ENCODE results near the gene FAM107B. TPM values are rescaled to one million over a fixed set of nuclear protein-coding genes. Genes with fewer than 3 reads are reported as not detected.
A peak's percentile ranks its signal among the peaks of the same experiment; 100 is the strongest.

FAM107B gene
- total RNA-seq, 1 experiment from 2014 or later = 144 TPM

DNA sequence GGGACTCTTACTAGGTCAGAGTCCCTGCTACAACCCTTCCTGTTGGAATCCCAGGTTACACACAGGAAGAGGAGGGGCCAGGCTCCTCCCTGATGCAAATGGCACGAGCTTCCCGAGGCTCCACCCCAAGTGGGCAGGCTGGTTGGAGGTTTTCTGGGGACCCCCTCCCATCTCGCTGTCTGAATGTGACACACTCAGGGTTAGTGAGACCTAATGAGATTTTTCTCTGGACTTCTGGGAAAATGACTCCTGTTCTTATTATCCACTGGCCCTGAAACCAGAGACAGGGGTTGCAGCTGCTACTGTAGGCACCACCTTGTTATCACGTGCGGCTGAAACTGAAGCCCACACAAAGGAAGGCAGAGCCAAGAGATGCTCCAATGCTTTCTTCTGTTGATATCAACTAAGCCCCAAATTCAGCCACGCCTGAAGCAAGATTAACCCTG lies 103.3 kb downstream of the FAM107B start:
- TF ChIP-seq, protein P1, sequence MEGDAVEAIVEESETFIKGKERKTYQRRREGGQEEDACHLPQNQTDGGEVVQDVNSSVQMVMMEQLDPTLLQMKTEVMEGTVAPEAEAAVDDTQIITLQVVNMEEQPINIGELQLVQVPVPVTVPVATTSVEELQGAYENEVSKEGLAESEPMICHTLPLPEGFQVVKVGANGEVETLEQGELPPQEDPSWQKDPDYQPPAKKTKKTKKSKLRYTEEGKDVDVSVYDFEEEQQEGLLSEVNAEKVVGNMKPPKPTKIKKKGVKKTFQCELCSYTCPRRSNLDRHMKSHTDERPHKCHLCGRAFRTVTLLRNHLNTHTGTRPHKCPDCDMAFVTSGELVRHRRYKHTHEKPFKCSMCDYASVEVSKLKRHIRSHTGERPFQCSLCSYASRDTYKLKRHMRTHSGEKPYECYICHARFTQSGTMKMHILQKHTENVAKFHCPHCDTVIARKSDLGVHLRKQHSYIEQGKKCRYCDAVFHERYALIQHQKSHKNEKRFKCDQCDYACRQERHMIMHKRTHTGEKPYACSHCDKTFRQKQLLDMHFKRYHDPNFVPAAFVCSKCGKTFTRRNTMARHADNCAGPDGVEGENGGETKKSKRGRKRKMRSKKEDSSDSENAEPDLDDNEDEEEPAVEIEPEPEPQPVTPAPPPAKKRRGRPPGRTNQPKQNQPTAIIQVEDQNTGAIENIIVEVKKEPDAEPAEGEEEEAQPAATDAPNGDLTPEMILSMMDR (conservative IDR thresholded peaks at IDR 0.05) = no peak
- no peak for TF ChIP-seq EZH2 (IDR thresholded peaks at IDR 0.05; ENCODE audit: low read depth)
- Histone ChIP-seq H4K20me1 (ENCODE audit: insufficient read depth) (no peaks in the 10 kb centered on the region), H2AFZ (no peak overlapping the region), H3K9me2 (ENCODE audit: insufficient read depth) (no peaks in the 10 kb centered on the region; the same call in 1 of the 2 replicates), H3K27me3 (ENCODE audit: insufficient read depth, low read depth) (no peaks in the 10 kb centered on the region), H3F3A (ENCODE audit: insufficient read depth, low read depth) (peaks cover 17% of the 10 kb centered on the region; the same call in 1 of the 2 replicates), H3K79me2 (ENCODE audit: low read depth) (no peaks in the 10 kb centered on the region), H3K9me3 (ENCODE audit: insufficient read depth, low read depth) (no peaks in the 10 kb centered on the region), H3K36me3 (ENCODE audit: low read depth) (no peaks in the 10 kb centered on the region; the same call in 1 of the 2 replicates), H3K4me1 (replicated peaks; ENCODE audit: insufficient read depth) (peaks cover 20% of the 10 kb centered on the region), H3K4me3 (no peak overlapping the region), H3K27ac (no peak overlapping the region), H3K4me2 (no peak overlapping the region)
- BruUV-seq (replicated peaks) = no TSS peak
- DNase-seq = no peak
- CTCF ChIA-PET = no interaction called here
- POLR2A ChIA-PET (ENCODE audit: unreplicated experiment) = no interaction called here
- intact Hi-C loops (cut with micrococcal nuclease; ENCODE audit: unreplicated experiment) = no loop called here

DNA sequence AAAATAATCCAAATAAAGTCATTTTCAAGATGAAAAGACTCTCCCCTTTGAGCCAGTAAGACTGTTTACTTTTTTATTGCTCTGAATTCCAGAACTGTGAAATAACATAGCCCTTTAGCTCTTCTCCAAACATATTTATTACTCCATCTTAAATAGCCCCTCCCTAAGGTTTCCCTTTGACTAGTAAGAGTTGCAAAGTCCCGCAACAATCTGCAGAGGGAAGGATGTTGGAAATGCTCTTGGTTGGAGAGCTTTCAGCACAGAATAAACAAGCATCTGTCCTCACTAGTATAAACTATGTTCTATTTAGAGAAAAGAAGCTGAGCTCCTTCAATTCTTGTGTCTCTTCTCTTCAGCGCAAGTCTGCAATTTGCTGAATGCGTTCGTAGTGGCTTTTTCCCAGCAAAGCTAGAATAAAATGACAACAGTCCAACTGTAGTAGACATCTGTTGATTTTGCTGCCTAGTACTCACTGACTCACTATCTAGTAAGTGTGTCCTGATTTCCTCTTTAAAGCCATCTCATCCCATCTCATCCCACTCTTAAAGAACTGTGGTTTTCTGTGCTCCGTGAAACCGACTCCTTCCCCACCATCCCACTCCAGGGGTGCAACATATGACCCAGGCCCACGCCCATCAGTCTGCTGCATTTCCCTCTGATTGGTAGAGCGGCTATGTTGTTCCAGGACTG lies 104.0 kb downstream of the FAM107B start:
- H2AFZ ChIP-seq = peak overlapping the region; percentile 39
- no peaks in the 10 kb centered on the region for H3K27me3 ChIP-seq (ENCODE audit: insufficient read depth, low read depth)
- ChIA-PET CTCF (no interaction called here), POLR2A (ENCODE audit: unreplicated experiment) (no interaction called here)
- peaks cover 17% of the 10 kb centered on the region; the same call in 1 of the 2 replicates for H3F3A ChIP-seq (ENCODE audit: insufficient read depth, low read depth)
- no peaks in the 10 kb centered on the region for H4K20me1 ChIP-seq (ENCODE audit: insufficient read depth)
- H3K79me2 ChIP-seq (ENCODE audit: low read depth) = no peaks in the 10 kb centered on the region
- intact Hi-C loops (cut with micrococcal nuclease; ENCODE audit: unreplicated experiment) = no loop called here
- H3K36me3 ChIP-seq (ENCODE audit: low read depth) = no peaks in the 10 kb centered on the region; the same call in 1 of the 2 replicates
- peak in 1 of 2 experiments; percentile 45 for DNase-seq
- H3K9me2 ChIP-seq (ENCODE audit: insufficient read depth) = no peaks in the 10 kb centered on the region; the same call in 1 of the 2 replicates
- BruUV-seq (replicated peaks) = no TSS peak
- peak overlapping the region; percentile 27; the same call in 1 of the 2 replicates for H3K27ac ChIP-seq
- TF ChIP-seq, protein P1 (conservative IDR thresholded peaks at IDR 0.05) = no peak
- TF ChIP-seq EZH2 (IDR thresholded peaks at IDR 0.05; ENCODE audit: low read depth) = no peak
- peaks cover 20% of the 10 kb centered on the region for H3K4me1 ChIP-seq (replicated peaks; ENCODE audit: insufficient read depth)
- H3K4me3 ChIP-seq = no peak overlapping the region
- no peaks in the 10 kb centered on the region for H3K9me3 ChIP-seq (ENCODE audit: insufficient read depth, low read depth)
- H3K4me2 ChIP-seq = peak overlapping the region; percentile 39

DNA sequence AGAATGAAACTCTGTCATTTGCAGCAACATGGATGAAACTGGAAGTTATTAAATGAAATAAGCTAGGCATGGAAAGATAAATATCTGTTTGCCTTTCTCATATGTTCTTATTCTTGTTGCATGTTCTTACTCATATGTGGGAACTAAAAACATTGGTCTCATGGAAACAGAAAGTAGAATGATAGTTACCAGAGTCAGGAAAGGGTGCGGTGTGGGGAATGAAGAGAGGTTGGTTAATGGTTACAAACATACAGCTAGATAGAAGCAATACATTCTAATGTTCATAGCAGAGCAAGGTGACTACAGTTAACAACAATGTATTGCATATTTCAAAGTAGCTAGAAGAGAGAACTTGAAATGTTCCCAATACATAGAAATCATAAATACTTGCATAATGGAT lies 105.1 kb downstream of the FAM107B start:
- H3K79me2 ChIP-seq (ENCODE audit: low read depth) = no peaks in the 10 kb centered on the region
- no peaks in the 10 kb centered on the region for H4K20me1 ChIP-seq (ENCODE audit: insufficient read depth)
- BruUV-seq (replicated peaks) = no TSS peak
- peaks cover 20% of the 10 kb centered on the region for H3K4me1 ChIP-seq (replicated peaks; ENCODE audit: insufficient read depth)
- POLR2A ChIA-PET (ENCODE audit: unreplicated experiment) = no interaction called here
- CTCF ChIA-PET = no interaction called here
- peak overlapping the region; percentile 27; the same call in 1 of the 2 replicates for H3K27ac ChIP-seq
- intact Hi-C loops (cut with micrococcal nuclease; ENCODE audit: unreplicated experiment) = no loop called here
- no peaks in the 10 kb centered on the region for H3K27me3 ChIP-seq (ENCODE audit: insufficient read depth, low read depth)
- DNase-seq = no peak
- H3K4me3 ChIP-seq = no peak overlapping the region
- H3K9me3 ChIP-seq (ENCODE audit: insufficient read depth, low read depth) = no peaks in the 10 kb centered on the region
- no peaks in the 10 kb centered on the region; the same call in 1 of the 2 replicates for H3K36me3 ChIP-seq (ENCODE audit: low read depth)
- peaks cover 17% of the 10 kb centered on the region; the same call in 1 of the 2 replicates for H3F3A ChIP-seq (ENCODE audit: insufficient read depth, low read depth)
- no peak overlapping the region for H2AFZ ChIP-seq
- H3K4me2 ChIP-seq = no peak overlapping the region
- TF ChIP-seq EZH2 (IDR thresholded peaks at IDR 0.05; ENCODE audit: low read depth) = no peak
- TF ChIP-seq, protein P1 (conservative IDR thresholded peaks at IDR 0.05) = no peak
- no peaks in the 10 kb centered on the region; the same call in 1 of the 2 replicates for H3K9me2 ChIP-seq (ENCODE audit: insufficient read depth)

Measured in PC-9 (cell line).